GM18858 (cell line): ENCODE data around the gene NAIF1.
"Not testable (repeated sequence)": the region's sequence is repeated elsewhere in the genome, so short reads cannot be mapped to it uniquely, and the experiment has no call there.

Source experiments
- ATAC-seq: cut with Tn5 transposase; IDR thresholded peaks from one replicate; pipeline ENCODE4 v1.9.1; 2021; ENCODE audit not compliant: unreplicated experiment

The NAIF1 gene

DNA sequence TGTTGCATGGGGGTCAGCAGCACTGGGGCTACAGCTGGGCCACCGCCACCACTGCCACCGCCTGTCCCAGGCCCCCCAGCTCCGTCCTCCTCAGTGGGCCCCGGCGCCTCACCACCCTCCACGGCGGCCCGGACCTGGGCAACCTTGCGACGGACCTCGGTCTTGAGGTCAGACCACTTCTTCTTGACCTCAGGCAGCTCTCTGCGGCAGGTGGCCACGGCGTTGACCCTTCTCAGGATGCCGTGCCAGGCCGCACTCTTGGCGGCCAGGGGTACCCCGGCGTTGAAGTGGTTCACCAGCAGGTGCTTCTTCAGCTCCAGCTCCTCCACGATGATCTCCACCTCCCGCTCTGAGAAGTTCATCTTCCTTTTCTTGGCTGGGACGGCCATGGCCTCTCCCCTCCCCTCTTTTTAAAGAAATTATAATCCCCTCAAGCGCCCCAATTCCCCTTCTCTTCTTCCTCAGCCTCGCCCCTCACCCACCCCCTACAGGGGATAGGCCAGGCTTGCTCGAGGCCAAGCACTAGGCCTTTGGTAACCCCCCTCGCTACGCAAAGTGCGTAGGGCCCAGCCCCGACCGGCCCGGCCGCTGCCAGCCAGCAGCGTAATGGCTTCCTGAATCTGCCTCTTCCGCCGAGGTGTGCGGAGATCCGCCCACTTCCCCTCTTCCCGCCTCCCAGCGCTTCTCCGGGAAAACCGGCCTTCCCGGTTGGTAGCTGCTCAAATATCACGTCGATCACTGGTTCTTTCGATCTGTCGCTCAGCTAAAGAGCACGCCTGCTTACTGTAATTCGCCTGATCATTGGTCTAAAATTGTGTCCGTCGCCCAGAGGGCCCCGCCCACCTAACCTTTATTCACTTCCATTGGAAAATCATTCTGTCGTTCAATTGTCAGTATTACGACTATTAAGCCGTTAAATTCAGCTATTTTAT is at the start of gene NAIF1:
TSS of gene NAIF1 (minus strand) at position 608 of the 932 bp plus-strand sequence. CDS start at position 389, 219 bp downstream.
- peak; percentile 53 for ATAC-seq

- no peak for ATAC-seq
Measured at GRCh38 chr9:128116104-128117083, 49.3 kb upstream of the NAIF1 start.

- no peak for ATAC-seq
Measured at GRCh38 chr9:128115187-128116103, 48.3 kb upstream of the NAIF1 start.

DNA sequence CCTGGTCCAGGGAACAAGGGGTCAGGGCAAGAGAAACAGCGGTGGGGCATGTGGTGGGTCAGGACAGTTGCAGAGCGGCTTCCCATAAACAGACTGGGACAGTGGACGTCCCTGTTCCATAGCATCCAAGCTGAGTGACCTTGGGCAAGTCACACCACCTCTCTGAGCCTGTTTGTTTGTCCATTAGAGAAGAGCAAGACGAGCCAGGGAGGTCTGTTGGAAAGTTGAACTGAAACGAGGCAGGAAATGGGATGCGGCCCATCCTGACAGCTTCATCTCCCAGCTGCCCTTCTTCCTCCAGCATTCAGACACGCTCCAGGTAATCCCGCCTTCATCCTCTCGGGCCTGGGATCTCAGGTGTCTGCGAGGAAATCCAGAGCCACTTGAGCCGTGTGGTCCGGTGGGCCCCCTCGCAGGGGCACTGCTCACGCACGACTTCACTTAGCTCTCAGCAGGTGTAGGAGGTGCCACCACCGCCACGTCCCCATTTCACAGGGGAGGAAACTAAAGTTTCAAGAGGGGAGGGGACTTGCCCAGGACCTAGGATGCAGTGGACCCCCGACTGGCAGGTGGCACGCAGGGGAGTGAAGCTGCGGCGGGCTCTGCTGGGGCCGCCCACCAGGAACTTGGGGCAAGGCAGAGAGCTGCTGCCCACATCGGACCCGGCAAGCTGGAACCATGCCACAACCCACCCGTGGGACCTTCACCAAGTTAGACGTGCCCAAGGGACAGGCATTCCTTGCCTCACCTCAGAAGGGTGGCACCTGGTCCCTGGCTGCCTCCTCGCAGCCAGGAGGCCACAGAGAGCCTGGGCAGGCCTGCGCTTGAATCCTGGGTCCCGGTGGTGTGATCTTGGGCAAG is 47.4 kb upstream of the NAIF1 start:
- no peak for ATAC-seq

DNA sequence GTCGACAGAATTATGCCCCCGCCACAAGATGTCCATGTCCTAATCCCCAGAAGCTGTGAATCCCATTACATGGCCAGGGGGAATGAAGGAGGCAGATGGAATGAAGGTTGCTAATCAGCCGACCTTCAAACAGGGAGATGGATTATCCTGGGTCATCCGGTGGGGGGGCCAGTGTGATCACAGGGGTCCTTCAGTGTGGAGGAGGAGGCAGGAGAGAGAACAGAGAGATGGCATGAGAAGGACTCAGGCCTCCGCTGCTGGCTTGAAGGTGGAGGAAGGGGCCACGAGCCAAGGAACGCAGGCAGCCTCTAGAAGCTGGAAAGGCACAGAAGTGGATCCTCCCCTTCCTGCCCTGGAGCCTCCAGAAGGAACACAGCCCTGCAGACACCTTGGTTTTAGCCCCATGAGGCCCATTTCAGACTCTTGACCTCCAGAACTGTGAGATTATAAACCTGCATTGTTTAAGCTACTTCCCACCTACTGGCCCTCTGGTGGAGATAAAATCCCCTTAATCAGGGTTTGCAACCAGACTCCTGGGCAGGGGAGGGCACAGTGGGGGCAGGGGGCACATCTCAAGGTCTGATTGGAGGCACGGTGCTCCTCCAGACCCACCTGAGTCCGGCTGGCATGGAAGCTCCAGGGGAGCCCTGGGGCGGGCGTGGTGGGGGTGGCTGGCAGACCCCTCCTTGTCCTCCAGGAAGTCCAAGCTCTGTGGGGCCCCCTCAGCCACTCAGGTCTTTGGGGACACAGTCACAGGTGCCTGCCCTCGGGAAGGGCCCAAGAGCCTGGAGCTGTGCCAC is 46.6 kb upstream of the NAIF1 start:
- no peak for ATAC-seq

DNA sequence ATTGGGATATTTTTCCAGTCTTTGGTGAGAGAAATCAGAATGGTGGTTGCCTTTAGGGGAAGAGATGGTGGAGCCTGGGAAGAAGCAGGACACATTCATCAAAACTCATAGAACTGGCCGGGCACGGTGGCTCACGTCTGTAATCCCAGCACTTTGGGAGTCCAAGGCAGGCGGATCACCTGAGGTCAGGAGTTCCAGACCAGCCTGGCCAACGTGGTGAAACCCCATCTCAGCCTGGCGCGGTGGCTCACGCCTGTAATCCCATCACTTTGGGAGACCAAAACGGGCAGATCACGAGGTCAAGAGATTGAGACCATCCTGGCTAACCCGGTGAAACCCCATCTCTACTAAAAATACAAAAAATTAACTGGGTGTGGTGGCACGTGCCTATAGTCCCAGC is 44.6 kb upstream of the NAIF1 start:
- ATAC-seq, result not testable (repeated sequence)

- ATAC-seq, result no peak
Measured at GRCh38 chr9:128109050-128109709, 42.1 kb upstream of the NAIF1 start.

DNA sequence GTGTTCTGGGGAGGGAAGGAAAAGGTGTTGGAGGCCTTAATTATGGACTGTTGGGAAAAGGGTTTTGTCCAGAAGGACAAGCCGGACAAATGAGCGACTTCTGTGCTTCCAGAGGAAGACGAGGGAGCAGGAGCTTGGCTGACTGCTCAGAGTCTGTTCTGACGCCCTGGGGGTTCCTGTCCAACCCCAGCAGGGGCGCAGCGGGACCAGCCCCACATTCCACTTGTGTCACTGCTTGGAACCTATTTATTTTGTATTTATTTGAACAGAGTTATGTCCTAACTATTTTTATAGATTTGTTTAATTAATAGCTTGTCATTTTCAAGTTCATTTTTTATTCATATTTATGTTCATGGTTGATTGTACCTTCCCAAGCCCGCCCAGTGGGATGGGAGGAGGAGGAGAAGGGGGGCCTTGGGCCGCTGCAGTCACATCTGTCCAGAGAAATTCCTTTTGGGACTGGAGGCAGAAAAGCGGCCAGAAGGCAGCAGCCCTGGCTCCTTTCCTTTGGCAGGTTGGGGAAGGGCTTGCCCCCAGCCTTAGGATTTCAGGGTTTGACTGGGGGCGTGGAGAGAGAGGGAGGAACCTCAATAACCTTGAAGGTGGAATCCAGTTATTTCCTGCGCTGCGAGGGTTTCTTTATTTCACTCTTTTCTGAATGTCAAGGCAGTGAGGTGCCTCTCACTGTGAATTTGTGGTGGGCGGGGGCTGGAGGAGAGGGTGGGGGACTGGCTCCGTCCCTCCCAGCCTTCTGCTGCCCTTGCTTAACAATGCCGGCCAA is 41.3 kb upstream of the NAIF1 start:
- no peak for ATAC-seq

DNA sequence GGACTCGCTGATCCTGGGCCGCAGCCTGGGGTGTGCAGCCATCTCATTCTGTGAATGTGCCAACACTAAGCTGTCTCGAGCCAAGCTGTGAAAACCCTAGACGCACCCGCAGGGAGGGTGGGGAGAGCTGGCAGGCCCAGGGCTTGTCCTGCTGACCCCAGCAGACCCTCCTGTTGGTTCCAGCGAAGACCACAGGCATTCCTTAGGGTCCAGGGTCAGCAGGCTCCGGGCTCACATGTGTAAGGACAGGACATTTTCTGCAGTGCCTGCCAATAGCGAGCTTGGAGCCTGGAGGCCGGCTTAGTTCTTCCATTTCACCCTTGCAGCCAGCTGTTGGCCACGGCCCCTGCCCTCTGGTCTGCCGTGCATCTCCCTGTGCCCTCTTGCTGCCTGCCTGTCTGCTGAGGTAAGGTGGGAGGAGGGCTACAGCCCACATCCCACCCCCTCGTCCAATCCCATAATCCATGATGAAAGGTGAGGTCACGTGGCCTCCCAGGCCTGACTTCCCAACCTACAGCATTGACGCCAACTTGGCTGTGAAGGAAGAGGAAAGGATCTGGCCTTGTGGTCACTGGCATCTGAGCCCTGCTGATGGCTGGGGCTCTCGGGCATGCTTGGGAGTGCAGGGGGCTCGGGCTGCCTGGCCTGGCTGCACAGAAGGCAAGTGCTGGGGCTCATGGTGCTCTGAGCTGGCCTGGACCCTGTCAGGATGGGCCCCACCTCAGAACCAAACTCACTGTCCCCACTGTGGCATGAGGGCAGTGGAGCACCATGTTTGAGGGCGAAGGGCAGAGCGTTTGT is 40.5 kb upstream of the NAIF1 start:
- ATAC-seq, result no peak

DNA sequence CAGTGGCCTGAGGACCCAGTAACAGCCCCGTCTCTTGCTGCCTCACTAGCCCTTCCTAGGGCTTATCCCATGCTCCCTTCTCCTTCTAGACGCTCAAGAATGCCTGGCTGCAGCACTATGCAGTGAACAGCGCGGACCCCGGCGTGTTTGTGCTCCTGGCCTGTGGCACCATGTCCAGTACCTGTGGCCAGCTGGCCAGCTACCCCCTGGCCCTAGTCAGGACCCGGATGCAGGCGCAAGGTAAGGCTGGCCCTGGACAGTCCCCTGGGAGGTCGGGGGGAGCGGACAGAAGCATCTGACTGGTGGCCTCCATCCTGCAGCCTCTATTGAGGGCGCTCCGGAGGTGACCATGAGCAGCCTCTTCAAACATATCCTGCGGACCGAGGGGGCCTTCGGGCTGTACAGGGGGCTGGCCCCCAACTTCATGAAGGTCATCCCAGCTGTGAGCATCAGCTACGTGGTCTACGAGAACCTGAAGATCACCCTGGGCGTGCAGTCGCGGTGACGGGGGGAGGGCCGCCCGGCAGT is 39.9 kb upstream of the NAIF1 start:
- no peak for ATAC-seq

DNA sequence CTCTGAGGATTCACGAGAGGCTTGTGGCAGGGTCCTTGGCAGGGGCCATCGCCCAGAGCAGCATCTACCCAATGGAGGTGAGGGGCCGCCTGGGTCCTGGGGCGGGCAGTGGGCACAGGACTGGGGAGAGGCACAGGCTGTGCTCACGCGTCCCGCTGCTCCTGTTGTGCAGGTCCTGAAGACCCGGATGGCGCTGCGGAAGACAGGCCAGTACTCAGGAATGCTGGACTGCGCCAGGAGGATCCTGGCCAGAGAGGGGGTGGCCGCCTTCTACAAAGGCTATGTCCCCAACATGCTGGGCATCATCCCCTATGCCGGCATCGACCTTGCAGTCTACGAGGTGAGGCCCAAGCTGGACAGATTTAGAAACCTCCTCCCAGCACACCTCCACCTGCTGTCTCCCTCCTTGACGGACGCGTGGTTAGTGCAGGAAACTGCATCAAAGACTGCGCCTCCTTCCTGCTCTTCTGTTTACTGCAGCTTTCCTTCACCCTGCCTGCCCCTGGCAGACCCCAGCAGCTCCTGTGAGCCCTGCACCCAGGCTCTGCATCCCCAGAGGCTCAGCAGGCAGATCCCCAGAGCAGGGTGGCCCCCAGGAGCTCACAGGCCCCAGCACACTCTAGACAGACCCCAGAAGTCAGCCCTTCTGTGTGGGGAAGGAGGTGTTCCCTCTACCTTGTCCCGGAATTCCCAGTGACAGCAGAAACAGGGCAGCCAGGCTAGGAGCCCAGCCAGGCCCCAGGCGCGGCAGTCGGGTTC is 39.2 kb upstream of the NAIF1 start:
- no peak for ATAC-seq

GRCh38 chr9:128105538-128106175 is 38.5 kb upstream of the NAIF1 start:
- no peak for ATAC-seq

DNA sequence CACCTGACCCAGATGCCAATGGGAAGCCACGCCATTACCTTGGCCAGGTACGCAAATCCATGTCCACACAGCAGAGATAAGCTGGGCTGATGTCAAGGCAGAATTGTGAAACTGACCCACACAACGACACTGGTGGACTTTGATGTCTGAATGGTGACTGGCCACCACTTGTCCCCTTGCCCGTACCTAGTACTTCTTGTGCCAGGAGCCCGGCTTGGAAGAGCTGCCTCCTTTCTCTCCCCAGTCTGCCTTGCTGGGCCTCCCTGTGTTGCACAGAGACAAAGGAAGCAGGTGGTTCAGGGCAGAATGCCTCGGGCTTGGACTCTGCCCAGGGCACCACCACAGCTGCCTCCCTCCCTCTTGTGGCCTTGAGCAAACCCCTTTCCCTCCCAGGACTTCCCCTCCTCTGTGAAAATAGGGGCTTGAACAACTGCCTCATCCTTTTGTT is 37.1 kb upstream of the NAIF1 start:
- no peak for ATAC-seq

DNA sequence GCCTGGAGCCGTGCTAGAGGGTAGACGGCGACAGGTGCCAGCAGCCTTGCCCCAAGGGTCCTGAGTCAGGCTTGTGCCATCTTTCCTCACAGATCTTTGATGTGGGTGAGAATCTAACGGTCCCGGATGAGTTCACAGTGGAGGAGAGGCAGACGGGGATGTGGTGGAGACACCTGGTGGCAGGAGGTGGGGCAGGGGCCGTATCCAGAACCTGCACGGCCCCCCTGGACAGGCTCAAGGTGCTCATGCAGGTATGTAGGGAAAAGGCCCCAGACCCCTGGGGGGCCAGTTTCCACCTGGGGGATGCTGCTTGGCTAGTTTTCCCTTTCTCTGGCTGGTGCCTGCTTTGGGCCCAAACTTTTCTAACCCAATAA is 36.5 kb upstream of the NAIF1 start:
- no peak for ATAC-seq
